ENCODE measurements around the gene FNIP2.

The FNIP2 gene

DNA sequence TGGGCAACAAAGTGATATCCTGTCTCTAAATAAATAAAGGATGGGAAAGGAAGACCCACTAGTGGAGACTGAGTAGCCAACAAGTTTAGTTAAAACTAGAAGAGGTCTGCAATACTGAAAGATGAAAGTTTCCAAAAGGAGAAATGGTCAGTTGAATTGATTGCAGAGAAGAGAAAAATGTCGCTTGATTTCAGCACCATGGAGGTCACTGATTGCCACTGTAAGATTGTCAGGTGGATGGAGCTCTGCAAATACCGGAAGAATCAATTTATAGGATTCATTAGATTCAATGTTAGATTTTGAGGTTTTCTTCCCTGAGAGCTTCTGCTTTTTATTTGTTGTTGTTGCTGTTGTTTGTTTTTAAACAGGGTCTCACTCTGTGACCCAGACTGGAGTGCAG lies 5.4 kb upstream of the FNIP2 start:
- no peak for DNase-seq (ENCODE audit: low read depth)

DNA sequence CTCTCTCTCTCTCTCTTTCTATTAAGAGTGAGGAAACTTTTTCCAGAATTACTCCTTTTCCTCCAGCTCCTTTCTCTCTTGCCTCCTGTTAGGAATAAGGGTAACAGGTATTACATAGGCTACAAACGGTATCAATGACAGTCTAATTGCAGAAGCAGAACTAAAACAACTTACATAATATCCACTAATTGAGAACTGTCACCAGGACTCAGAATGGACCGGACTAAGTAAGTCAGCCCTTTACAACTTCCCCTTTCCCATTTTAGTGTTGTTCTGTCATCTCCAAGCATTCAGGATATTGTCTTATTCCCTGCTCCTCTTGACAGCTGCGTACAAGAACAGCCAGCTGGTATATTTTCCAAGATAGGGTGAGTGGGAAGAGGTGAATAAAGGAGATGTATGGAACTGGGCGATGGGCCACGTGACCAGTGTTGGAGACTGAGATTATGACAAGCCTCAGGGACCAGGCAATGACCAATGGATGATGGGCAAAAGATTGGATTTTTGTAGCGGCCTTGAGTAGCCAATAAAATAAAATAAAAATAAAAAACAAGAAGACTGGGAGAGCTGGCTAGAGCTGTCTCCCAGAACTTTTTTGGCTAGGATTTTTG lies 2.3 kb upstream of the FNIP2 start:
- DNase-seq (ENCODE audit: low read depth), result no peak

DNA sequence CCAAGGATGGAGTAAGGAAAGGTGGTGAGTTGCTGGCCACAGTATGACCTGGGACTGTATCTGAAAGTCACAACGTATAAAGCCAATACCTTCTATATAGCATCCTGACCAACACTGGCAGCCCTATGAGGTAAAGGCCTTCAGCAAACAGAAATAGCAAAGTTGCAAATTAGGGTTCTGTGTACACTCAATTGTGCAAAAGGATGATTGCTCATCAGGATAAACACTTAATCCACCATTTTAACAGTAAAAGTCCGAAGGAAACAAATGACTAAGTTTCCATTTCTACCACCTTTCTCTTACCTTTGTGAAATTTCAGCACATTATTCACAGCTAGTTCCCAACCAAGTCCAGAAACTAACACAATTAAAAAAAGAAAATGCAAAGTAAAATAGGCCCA lies 1.4 kb upstream of the FNIP2 start:
- no peak for DNase-seq (ENCODE audit: low read depth)

DNA sequence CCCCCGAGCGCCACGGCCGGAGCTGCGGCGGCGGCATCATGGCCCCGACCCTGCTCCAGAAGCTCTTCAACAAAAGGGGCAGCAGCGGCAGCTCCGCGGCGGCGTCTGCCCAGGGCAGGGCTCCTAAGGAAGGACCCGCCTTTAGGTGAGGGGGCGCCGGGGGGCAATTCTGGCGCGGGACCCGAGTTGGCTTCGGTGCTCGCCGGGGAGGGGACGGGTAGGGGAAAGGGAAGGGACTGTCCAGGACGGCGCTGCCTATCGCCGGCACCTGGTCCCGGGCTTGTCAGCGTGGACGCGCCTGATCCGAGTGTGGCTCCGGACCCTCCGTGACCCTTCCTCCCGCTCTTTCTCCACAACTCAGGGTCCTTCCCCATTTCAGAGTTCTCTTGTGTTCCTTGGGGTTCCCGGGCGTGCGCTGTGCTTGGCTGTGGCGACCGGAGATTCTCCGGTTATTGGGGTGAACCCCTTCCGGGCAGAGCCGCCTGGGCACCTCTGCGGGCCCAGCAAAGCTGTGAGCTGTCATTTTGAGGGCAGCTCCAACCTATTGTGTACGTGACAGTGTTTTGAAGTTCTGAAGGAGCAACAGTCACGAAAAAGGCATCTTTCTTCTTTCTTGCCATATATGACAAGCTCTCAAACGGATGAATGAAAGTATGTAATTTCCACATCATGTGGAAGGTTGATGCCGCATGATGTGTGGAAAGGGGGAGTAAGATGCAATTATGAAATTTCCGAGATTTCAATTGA lies 522 bp downstream of the FNIP2 start:
- no peak for DNase-seq (ENCODE audit: low read depth)

DNA sequence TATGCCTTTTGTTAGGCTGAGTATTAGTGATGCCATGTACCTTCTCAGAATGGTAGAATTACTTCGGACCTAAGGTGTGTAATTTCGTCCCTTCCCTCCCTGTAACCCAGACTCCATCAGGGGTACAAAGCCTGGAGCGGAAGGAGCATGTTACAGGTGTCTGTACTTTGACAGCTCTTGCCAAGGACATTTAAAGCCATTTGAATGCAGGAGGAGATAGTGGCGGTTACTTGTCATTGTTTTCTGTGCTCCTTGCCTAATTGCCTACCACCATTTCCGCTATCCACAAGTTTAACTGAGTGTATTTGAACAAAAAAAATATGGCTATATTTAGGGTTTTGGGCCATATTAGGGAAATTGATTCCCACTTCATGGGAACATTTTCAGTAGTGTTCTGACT lies 1.8 kb downstream of the FNIP2 start:
- DNase-seq (ENCODE audit: low read depth), result no peak

DNA sequence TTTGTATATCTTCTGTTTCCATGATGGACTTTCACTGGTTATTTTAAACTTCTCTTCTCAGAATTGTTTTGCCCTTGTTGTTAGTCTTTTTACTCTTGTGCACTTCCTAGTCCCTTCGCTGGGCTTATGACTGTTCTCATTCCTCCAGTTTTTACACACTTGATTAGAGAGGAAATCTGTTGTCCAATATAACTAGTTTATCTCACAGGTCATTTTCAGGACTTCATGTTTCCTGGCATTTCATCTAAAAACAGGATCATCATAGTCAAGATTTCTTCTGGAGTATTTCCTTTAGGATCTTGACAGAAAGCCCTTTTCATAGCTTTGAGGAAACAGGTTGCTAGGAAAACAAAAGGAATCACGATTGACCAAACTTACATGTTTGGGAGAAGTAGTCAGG lies 3.0 kb downstream of the FNIP2 start:
- DNase-seq (ENCODE audit: low read depth), result no peak

DNA sequence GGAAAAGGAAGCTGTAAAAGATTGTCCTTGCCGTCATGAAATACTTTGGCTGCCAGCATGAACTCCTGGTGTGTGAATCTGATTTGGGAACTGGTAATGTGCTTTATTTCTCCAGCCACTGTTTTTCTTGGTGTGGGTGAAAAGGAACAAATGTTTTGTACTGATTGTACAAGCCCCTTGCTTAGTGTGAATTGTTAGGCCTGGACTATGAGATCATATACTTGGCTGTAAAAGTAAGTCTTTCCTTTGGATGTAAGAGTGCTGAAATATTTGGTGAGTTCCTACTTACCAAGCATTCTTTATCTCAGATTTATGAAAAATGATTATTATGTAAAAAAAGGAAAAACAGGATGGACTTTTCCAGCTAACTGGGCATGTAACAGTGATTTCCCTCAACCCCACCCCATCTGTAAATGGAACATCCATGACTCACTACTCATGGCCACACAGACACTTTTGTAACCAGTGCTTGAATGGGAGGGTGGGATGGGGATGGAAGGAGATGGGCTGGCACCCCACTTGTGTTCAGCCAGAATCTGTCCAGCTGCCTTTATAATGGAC lies 6.3 kb downstream of the FNIP2 start:
- no peak for DNase-seq (ENCODE audit: low read depth)

DNA sequence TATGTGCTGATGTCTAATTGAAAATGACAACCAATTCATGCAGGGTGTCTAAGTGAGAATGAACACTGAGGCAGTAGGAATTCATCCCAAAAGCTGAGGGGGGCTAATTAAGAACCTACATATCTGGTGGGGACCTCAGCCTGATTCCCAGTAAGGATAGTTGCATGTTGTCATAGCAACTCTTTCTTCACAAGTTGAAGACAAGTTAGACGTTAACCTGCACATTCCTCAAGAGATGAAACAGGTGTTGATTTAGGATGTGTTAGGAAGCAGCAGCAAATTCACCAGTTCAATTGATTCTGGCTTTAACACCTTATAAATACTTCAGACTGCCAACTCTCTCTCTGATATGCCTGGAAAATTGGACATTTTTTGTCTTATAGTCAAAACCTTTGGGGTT lies 7.3 kb downstream of the FNIP2 start:
- DNase-seq (ENCODE audit: low read depth), result no peak

DNA sequence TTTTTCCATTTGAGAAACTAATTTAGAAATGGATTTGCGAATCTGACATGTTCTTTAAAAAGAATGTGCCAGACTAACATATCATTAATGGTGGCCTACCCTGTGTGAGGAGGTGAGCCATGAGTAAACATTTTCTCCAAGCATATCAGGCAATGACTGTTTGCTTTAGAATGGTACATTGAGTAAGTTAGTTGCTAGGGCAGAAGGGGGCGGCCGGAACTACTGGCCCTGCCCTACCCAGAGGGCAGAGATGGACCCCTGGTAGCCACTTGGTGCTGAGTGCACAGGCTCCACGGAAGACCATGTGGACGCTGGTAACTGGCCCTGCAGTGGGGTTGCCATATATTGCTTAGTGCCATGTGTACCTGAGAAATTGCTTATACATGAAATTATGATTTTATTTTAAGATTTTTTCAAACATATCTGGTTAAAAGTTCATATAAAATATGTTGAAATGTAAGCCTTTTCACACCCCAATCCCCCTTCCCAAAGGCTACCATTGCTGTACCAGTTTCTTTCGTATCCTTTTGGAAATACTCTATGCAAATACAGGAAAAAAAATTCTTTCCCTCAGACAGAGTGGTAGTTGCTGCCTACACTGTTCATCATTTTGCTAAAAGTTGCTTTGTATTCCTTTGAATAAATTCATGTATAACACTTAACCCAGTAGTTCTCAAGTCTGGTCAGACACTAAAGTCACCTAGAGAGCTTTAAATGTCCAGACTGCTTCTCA lies 8.8 kb downstream of the FNIP2 start:
- DNase-seq (ENCODE audit: low read depth), result no peak

DNA sequence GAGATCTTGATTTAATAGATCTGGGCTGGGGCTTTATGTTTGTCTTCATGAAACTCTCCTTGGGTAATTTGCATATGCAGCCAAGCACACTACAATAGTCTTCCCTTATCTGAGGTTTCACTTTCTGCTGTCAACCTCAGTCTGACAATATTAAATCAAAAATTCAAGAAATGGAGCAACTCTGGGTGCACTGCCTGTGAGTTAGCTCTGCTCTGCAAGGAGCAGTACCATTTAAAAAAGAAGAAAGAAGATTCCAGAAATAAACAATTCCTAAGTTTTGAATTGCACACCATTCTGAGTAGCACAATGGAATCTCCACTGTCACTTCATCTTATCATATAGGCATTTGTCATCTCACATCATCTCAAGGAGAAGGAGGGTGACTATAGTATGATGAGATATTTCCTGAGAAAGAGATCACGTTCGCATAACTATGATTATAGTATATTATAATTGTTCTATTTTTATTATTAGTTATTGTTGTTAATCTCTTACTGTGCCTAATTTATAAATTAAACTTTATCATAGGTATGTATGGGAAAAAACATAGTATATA lies 9.4 kb downstream of the FNIP2 start:
- DNase-seq (ENCODE audit: low read depth), result no peak

DNA sequence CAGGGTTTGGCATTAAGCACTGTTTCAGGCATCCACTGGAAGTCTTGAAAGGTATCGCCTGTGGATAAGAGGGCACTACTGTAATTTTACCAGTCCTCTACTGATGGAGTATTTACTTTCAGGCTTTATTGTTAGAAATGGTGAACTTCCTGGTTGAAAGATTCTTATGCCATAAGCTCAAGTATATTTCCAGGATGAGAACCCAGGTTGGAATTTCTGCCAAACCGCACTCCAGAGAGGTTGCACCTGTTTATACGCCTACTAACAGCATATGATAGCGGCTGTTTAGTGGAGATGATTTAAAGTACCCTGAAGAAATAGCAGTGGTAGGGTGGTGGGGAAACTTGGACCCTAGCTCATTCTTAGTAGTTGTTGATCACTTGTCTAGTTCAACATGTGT lies 9.9 kb downstream of the FNIP2 start:
- no peak for DNase-seq (ENCODE audit: low read depth)

DNA sequence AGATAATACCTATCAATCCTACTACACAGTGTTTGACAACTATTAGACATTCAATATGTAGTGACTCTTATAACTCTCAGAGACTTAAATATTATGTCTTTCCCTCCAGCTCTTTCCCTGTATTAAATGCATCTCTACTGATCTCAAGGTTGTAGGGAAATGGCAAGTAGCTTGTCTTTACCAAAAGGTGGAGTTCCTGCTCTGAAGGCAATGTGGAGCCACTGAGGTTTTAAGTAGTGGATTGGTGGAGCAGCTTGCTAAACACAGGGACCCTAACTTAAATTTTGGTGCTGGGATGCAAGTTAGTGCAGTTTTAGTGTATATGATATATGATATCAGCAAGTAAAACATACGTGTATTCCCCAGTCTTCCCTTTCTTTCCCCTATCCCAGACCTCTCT lies 13.1 kb downstream of the FNIP2 start:
- DNase-seq (ENCODE audit: low read depth), result no peak

DNA sequence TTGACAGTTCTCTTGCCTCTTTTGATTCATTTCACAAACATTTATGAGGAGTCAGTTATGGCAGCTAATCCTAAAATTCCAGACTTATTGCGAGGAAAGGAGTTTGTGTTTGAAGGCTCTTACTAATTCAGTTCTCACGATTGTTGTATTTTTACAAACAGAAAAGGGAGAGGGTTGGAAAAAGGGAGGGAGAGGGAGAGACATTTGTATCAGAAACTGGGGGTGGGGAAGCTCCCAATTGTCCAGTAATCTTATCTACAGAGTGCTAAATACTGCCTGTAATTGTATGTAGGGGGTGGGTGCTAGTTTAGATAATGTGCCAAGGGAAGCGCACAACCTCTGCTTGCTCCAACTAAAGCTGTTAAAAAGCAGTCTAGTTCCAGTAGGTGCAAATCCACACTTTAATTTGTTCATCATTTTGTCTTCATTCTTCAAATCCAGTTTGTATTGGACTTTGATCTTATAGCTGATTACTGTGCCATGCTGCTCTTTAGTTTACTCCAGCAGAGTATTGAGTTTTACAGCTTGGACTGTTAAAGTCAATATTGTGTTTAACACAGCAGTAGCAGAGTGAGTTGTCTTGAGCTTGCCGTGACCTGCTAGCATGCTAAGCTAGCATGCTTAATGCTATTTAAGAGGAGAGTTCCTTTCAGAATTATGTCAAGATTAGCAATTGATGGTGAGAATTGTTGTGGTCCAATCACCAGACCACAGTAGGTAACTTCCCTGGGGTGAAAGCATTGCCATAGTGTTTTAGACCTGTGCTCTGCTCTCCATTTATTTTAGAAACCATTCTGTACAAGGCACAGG lies 13.9 kb downstream of the FNIP2 start:
- no peak for DNase-seq (ENCODE audit: low read depth)

DNA sequence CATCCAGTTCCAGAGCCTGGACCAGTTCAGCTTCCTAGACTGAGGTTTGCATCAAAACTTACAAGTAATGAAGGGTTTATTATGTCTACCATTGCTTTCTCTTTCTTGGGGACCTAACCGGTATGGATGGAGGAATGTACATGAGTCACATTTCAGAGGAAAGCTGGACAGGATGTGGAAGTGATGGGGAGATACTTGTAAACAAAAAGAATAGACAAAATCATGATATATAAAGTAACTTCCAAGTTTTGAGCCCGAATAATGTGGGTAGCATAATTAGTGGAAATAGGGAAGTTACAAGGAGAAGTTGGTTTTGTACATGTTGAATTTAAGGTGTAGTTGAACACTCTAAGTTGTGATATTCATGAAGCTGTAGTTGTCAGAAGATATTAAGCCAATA lies 15.0 kb downstream of the FNIP2 start:
- no peak for DNase-seq (ENCODE audit: low read depth)

DNA sequence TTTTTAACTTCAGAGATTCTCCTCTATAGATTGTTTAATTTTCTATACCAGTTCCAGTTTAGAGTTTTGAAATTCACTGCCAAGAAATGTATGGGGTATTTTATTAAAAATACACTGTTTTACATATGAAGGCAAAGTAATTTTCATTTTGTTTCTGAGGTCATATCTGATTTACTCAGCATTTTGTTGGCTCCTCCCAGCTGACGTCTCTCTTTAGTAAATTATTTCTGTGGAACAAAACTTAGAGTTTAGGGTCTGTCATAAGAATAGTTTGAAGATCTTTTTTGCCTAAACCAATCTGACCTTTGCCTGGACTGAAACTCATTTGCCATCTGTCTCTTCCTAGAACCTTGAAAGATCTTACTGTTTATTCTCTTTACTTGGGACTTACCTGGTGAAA lies 16.9 kb downstream of the FNIP2 start:
- no peak for DNase-seq (ENCODE audit: low read depth)

DNA sequence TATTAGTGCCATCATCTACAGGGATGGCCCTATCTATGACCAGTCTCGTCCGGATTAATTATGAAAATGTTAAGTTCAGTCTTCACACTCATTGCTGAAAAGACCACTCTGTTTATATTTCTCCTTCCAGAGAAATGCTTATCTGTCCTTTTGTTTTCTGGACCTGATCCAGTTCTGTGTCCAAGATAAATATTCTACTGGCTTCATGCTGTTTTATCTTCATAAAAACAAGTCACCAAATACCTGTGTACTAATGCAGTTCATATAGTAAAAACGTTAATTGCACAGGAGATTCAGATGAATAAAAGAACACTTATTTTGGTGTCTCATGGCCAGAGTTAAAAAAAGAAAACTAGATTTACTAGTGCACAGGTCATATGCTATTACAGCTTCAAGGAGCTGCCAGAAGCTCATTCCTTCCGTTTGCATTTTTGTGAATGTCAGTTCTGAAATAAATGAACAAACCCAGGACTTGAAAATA lies 17.3 kb downstream of the FNIP2 start:
- DNase-seq (ENCODE audit: low read depth), result no peak

DNA sequence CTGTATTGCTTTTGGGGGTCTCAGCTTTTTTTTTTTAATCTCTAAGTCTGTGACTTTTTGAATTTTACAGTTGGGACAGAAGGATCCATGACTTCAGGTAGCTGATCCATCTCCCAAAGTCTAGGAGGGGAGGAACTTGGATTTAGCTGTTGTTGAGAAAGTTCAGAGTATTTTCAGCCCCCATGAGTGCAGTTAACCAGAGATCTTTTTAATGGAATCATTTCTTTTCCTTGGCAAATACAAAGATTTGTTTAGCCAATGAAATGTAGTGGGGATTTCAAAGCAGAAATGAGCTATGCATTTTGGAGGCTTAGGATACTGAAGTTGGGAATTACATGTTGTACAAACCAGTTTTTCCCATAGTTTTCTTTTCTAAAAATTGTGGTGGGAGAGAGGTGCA lies 18.1 kb downstream of the FNIP2 start:
- no peak for DNase-seq (ENCODE audit: low read depth)

DNA sequence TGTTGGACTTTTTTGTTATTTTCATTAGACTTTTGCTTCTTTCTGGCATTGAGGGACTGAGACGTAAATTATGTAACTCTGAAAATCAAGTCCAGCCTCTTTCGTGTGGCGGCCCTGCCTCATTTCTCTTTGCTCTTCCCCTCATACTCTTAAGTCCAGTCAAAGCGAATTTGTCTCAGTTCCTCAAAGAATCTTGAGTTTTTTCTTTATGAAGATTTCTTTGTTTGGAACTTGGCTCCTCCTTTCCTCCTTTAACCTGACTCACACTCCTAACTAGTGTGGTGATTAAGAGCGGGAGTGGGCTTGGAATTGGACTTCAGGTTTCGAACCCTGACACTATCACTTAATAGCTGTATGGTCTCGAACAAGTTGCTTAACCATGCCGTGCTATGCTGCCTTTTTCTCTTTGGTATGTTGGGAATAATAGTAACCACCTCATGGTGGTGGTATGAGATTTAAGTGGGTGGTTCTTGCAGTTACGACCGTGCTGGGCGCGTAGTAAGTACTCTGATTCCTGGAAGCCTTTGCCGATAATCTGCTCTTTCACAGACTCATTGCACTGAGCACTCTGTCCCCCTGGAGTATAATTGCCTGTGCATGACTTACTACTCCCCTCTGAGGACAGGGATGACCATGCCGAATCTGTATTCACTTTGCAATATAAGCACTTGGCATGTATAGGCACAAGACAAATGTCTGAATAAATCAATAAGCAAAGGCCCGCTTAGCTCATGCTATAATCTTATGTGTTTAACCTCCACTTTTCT lies 19.1 kb downstream of the FNIP2 start:
- DNase-seq (ENCODE audit: low read depth), result no peak

DNA sequence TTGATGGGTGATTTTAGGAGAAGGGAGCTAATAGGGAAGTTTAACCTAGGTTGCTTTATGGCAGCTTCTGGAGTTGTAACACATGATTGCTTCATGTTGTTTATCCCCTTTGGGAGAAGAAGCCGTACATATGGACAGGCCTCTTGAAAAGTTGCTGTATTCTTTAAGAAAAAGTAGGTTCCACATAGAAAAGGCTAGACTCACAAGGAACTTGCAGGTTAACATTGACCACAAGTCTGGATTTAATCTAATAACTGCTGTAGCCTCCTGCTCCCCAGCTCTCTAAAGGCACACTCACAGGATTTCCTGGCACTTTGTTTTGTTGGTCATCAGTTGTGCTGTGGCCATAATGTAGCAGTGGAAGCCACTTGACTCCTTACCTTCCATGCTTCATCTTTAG lies 19.7 kb downstream of the FNIP2 start:
- no peak for DNase-seq (ENCODE audit: low read depth)

DNA sequence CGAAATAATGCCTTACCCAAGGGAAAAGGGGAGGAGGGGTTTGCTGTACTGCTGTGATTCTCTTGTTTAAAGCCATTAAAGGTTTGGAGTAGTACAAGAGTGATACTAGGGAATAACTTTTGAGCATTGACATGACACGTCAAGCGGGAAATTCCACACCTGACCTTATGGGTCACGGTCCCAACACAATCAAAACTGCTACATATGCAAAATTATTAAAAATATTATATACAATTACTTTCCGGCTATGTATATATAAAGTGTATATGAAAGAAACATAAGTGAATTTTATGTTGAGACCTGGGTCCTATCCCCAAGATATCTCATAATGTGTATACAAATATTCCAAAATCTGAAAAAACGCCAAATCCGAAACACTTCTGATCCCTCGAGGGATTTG lies 21.0 kb downstream of the FNIP2 start:
- DNase-seq (ENCODE audit: low read depth), result no peak

DNA sequence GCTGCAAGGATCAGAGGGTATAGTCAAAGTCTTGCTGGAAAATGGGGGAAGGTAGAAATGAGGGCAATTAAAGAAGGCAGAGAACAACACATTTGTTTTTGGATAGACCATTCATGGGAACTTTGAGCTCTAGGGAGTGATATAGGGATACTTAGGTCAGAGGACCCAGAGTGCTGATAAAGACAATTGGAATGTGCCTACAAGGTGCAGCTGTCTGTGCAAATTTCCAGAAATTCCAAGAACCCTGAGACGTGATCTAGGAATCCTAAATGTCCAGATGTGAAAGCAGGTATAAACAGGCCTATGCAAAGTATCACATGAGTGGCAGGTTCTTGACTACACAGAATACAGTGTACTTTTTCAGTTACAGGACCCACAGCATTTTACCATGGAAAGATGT lies 24.2 kb downstream of the FNIP2 start:
- DNase-seq (ENCODE audit: low read depth), result no peak

Data from HS-27A (cell line).